SK-MEL-5 (cell line): Measurements from ENCODE around the gene ANO6. TPM values are rescaled to one million over a fixed set of nuclear protein-coding genes. Genes with fewer than 3 reads are reported as not detected.

ENCODE experiments used
- DNase-seq: peaks from one replicate; pipeline ENCODE4 v3.0.0-alpha.2; 2016; ENCODE audit warnings: low read depth, low spot score
- in situ Hi-C: cut with HindIII; loops from 2 replicates; pipeline ENCODE4 v1.10.0; 2016; ENCODE audit warnings: low sequenced_read_pairs, high pct_unique_total_duplicates, low pct_unique_long_range_greater_than_20kb
- total RNA-seq: library from RNA; depleted of rRNA; stranded (reverse); fragments of >200 nt; shearing (Covaris generic); gene quantifications from 2 replicates; pipeline ENCODE4 v1.2.3, GENCODE V29; 2014

The ANO6 gene
- total RNA-seq, 1 experiment from 2014 or later = 30.2 TPM

DNA sequence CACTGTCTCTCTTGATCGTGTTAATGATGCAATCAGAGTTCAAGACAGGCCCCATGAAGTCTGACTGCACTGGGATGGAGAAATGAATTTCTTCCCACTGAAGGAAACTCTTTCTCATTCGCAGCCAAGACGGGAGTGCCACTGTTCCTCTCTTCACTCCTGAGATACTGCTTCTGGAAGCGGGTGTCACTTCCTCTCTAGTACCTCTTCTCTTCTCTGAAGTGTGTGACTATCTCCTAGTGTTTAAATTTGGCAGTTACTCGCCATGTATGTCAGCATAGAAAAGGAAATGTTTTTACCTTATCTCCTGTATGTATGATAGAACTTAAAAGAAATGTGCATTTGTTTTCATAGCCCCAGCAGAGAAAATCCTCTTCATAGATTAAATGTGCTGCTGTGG, 215.2 kb downstream of the ANO6 start:
- no peak for DNase-seq
- in situ Hi-C loops = no loop called here

DNA sequence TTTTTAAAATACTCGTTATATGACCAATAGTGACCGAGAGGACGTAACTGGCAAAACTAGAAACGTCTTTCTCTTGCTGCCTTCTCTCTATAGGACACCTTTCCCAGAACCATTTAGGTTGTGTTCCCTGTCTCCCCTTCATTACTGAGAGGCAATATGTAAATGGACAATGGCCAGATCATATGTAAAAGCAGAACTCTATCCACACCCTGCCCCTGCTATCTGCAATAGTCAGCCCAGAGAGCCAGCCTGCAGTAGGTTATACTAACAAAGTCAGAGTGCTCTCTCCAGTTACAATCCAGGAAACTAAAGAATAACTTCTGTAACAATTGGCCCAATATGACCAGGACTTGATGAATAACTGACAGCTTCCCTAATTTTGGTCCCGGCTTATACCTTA, 216.8 kb downstream of the ANO6 start:
- in situ Hi-C loops = no loop called here
- no peak for DNase-seq

DNA sequence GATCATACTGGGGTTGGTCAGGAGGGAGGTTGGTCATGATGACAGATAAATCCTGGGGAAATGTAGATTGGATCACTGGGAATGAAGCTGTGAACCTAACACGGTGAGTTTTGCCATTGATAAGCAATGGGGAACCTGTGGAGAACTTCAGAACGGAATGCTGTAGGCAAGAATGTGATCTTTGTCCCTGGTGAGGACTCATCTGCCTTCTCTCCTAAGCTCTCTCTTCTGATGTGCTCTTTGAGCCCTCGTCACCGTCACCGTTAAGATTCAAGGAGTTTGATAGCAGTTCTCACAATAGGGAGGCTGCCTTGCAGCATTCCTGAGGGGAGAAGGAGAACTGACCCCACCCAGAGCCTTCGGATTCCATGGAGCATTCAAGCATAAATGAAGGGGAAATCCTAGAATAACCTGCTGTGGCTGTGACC, 217.6 kb downstream of the ANO6 start:
- in situ Hi-C loops = no loop called here
- no peak for DNase-seq

DNA sequence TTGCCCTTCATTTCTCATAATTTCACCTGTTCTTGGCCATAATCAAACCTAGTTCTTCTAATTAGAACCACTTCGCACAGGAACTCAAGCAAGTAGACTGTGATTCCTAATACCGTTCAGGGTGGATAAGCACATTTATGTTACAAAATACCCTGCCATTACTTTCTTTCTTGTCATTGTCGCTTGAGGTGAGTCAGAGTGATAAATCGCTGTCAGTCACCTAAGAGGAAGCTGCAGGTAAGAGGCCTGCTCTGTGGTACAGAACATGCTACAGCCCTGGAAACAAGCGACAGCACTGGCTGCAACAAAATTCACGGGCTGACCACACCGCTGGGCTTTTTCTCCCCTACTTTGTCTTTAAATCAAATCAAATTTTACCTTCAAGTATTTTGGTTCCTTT, 218.2 kb downstream of the ANO6 start:
- in situ Hi-C loops = no loop called here
- no peak for DNase-seq

DNA sequence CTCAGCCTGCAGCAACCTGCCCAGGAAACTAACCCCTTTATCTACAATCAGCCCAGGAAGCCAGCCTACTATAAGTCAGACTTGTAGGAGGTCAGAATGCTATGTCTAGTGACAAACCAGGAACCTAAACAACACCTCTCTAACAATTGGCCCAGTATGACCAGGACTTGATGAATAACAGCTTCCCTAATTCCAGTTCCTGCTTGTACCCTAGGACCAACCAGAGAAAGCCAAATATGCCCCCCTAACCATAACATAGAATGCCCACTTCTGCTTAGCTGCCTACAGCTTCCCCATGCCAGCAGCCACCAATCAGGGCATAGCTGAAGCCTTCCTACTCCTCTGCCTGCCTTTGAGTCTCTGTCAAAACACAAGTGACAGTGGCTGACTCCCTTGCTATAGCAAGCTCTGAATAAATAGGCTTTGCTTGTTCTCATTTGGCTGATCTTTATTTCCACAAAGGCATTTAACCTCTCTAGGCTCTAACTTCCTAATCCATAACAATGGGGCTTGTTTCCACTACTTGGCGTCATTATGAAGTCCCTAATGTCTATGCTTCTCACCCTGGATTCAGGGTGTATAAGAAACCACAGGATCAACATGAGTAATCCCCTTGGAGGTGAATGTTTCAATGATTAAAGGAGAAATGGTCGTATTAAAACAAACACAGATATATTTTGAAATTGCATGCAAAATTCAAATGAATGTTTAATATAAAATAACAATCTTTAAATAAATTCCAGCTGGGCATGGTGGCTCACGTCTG, 220.2 kb downstream of the ANO6 start:
- peak; percentile 3 for DNase-seq
- in situ Hi-C loops = no loop called here

DNA sequence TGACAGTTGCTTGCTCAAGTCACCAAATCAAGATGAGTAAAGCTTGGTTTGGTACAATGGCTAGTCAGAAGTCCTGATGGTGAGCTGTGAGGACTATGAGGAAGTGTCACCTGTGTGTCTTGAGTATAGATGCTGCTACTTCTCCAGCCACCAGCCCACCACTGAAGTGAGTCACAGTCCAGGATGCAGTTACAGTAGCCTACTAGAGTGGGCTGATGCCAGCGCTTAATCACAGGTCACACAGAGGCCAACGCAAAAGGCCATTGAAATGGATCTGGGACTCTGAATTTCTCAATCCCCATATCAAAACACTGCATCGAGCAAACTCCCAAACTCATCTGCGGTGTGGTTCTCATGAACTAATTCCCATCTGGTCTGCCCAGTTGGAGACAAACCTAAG, 223.1 kb downstream of the ANO6 start:
- in situ Hi-C loops = no loop called here
- no peak for DNase-seq

DNA sequence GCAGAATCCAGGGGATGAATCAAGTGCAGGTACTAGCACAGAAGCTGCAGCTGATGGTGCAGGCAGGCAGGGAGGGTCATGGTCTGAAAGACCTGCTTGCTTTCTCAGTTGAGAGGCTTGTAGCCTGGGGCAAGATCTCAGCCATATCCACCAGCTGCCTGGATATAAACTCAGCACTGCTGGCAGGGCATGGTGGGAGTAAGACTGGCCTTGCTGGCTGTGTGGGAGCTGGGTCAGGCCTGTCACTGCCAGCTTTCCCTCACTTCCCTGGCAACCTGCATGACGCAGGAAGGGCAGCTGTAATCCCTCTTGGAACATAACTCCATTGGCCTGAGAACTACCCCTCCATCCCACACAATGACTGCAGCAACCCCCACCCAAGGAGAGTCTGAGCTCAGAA, 230.1 kb downstream of the ANO6 start:
- in situ Hi-C loops = no loop called here
- no peak for DNase-seq

DNA sequence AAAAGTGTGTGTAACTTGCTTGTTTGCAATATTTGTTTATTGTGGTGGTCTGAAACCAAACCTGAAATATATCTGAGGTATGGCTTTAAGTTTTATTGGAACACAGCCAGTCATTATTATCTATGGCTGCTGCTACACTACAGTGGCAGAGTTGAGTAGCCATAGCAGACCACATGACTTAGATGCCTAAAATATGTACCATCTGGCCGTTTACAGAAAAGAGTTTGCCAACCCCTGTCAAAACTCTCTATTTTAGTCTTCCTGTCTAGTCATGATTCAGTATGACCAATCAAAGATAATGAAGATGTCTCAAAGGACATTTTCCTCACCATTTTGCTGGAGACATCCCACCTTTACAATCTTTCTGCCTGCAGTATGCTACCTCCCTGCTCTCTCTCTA, 242.3 kb downstream of the ANO6 start:
- no peak for DNase-seq
- in situ Hi-C loops = no loop called here

DNA sequence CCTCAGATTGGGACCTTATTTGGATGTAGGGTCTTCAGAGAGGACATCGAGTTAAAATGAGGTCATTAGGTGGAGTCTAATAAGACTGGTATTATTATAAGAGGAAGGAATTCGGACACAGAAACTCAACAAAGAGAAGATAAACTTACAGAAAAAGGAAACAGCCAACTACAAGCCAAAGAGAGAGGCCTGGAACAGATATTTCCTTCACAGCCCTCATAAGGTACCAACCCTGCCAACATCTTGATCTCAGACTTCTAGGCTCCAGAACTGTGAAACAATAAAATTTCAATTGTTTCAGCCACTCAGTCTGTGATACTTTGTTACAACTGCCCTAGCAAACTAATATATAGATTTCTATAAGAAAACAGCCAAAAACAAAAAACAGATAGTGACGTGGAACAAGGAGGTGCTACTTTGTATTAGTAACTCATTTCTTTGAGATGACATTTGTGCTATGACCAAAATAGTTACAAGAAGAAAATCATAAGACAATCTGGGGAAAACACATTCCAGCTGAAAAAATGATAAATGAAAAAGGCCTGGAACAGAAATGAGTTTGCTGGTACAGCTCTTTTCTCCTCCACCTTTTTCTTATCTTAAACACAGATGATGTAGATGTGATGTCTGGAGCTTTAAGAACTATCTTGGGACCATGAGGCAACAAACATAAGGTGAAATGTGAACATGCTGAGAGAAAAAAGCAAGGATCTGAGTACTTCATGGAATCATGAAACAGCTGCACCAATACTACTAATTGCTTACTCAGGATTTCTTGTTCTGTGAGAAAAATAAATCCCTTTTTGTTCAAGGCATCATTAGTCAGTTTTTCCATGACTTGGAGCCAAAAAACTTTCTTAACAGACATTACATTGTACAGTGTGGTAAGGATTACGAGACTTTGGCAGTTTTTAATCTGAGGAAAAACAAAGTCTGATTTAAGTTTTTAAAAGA, 243.2 kb downstream of the ANO6 start:
- in situ Hi-C loops = no loop called here
- peak; percentile 58 for DNase-seq

DNA sequence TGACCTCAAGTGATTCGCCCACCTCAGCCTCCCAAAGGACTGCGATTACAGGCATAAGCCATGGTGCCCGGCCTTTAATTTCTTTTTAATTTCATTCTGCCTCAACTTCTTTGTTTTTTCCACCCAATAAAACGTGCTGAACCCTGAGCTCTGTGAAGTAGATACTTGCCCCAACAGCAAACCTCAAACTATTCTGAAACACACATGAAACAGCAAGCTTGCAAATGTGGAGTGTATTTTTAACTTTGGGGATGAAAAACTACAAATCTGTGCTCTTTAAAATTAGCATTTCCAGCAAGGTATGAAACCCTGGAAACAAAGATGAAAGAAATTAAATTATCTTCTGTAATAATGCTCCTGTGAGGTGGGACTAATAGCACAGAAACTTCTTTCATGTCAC, 246.6 kb downstream of the ANO6 start:
- in situ Hi-C loops = no loop called here
- DNase-seq = no peak

DNA sequence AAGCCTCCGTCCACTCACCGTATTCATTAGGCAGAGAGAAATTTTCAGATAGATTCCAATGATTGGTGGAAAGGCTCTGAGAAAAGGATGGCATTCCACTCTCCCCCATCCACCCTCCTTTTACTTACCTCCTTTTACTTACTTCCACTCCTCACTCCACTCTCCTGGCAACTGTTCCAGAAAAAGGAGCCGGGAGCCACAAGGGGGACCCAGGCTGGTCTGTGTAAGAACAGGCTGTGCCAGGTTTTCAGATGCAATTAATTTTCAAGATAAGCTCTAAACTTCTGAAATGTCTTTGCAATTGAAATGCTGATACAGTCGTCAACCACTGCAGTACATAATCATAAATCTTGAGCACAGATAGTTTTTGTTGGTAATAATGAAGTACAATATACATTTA, 248.8 kb downstream of the ANO6 start:
- peak; percentile 12 for DNase-seq
- in situ Hi-C loops = no loop called here

DNA sequence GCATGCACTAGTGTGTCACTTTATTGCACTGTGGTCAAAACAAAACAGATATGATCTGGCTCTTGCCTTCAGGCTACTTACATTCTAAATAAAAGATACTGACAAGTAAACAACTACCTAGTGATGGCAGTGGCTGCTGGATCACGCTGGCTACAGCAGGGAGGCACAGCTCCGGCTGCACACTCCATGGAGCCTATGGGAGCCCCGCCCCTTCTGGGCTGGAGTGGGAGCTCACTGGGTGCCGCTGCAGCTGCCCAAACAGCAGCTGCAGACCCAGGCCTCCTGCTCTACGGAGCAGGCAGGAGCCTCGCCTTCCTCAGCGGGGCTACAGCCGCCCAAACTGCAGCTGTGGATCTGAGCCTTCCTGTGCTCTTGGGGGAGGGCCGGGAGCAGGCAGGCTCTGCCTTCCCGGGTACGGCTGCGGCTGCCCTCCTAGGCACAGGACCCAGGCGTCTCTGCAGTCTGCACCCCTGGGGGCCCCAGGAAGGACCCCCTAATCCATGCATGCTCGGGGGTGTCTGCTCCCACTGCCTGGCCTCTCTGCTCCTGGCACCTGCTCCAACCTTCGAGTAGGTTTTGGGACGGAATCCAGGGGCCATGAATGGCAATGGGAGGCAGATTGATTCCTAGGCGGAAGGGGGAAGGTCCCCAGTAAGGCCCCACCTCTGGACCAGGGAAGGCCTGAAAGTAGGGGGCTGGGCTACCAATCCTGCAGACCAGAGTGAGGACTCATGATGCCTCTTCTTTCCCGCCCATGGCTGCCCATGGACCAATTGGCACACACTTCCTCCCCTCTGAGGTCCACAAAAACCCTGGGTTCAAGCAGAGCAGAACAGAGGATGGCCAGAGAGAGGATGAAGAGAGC, 253.1 kb downstream of the ANO6 start:
- in situ Hi-C loops = no loop called here

DNA sequence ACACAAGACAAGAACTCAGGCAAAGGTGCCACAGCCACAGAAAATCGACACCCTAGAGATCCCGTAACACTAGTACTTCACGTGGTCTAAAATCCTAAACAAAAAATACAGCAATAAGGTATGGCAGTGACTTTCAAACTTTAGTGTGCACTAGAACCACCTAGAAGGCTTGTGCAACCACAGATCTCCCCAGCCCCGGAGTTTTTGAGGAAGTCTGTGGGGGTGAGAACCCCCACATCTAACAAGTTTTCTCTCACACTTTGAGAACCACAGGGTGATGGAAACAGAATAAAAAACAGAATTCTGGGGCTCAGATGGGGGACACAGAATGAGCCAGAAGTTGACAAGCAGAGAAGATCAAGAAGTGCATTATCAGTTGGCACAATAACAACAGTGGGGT, 254.0 kb downstream of the ANO6 start:
- in situ Hi-C loops = no loop called here

More for the DNA sequence above, 253.1 kb downstream of the ANO6 start:
- DNase-seq = peak; percentile 11

DNA sequence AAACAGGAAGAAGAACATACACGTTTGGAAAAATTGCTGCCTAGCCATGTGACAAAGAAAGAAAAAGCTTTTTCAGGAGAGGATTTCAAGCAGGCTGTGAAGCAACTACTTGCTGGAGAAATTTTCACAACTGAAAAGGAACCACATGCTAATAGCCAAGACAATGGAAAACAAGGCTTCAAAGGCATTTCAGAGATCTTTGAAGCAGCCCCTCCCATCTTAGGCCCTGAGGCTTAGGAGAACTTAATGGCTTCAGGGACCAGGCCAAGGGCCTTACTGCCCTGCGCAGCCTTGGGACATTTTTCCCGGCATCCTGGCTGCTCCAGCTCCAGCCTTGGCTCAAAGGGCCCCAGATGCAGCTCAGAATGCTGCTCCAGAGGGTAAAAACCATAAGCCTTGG, 257.7 kb downstream of the ANO6 start:
- DNase-seq = no peak
- in situ Hi-C loops = no loop called here

More for the DNA sequence above, 254.0 kb downstream of the ANO6 start:
- no peak for DNase-seq

DNA sequence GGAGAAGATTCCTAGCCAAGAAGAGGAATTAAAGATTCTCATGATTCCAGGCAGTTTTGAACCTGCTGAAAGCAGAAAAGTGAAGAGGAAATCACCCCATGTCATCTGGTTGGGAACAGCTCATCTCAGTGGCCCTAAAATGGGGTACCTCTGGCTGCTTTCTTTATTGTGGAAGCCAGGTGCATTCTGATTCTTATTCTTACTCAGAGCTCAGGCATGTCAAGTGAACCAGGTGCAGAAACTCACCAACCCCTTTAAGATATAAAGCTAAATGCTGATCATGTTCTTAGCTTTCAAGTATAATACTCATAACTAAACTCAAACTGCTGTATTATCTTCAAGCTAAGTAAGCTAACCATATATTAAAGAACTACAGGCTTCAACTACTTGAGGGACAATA, 259.7 kb downstream of the ANO6 start:
- in situ Hi-C loops = no loop called here
- DNase-seq = no peak

DNA sequence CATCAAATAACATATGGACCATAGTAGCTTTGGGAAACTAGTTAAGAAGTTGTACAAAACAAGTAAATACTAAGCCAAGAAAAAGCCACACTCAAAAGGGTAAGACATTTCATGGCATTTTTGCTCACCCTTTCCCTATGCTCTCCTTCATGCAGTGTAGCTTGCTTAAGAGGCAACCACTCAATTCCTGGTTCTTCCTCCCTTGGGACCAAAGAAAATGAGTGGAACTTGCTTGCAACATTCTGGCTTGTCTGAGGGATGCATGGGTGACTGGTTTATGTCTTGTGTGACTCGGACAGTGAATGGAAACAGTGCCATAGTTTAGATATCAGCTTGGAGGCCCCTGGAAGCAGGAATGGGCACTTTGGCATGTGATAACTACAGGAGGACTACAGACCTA, 261.6 kb downstream of the ANO6 start:
- in situ Hi-C loops = no loop called here
- no peak for DNase-seq

DNA sequence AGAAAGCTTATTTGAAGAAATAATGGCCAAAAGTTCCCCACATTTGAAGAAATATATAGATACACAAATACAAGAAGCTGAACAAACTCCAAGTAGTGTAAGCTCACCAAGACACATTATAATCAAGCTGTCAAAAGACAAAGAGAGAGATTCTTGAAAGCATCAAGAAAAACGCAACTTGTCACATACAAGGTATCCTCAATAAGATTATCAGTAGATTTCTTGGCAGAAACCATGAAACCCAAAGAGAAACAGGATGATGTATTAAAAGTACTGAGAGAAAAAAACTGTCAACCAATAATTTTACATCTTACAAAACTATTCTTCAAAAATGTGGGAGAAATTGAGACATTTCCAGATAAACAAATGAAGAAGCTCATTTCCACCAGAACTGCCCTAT, 263.0 kb downstream of the ANO6 start:
- DNase-seq = no peak
- in situ Hi-C loops = no loop called here

DNA sequence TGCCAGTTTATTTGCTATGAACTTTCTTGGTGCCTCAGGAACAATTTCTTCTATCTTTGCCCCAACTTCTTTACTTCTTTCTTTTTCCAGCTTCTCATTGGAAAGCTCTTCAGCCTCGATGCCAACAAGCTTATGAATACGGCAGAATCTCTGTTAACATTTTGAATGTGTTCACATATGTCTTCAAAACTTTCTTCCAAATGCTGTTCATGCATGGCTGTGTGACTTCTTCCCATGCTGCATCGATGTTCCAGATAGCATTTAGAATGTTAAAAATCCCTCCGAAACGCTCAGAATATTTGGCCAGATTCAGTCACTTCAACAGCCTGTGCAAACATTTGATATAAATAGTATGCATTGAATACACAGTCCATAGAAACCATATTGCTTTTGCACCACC, 265.9 kb downstream of the ANO6 start:
- no peak for DNase-seq
- in situ Hi-C loops = no loop called here
